CD14-positive monocyte (primary cell): ENCODE results near the gene SLC37A4. TPM values are rescaled to one million over a fixed set of nuclear protein-coding genes. Genes with fewer than 3 reads are reported as not detected.

Source experiments
- DNase-seq, 3 donors: peaks; one replicate each; pipeline ENCODE4 v3.0.0-alpha.2; 2011 to 2022
- H2AFZ ChIP-seq: 2 replicates; pipeline ENCODE4 v1.6.0; 2012; ENCODE audit warnings: mild to moderate bottlenecking, low read depth, low read length, inconsistent platforms; ENCODE audit not compliant: insufficient read depth, poor library complexity, severe bottlenecking
- H3K27ac ChIP-seq, 2 donors: 1 replicate in 1 of 2; 2 replicates in 1 of 2; pipeline ENCODE4 v1.5.1; 2012 to 2013; ENCODE audit warnings: low read length in 2 of 2, control low read depth in 1 of 2, inconsistent platforms in 1 of 2, low read depth in 1 of 2, mild to moderate bottlenecking in 1 of 2
- H3K27me3 ChIP-seq, 2 donors: one replicate each; pipeline versions ENCODE4 v1.6.0 to v1.6.1; 2011 to 2013; ENCODE audit warnings: low read length in 2 of 2; ENCODE audit not compliant: control insufficient read depth in 2 of 2, insufficient read depth in 2 of 2
- H3K36me3 ChIP-seq, 2 donors: replicated peaks in 1 of 2; 1 replicate in 1 of 2; 2 replicates in 1 of 2; pipeline versions ENCODE4 v1.5.1 to v1.6.1; 2012 to 2013; ENCODE audit warnings: low read length in 2 of 2, control low read depth in 1 of 2, inconsistent platforms in 1 of 2, mild to moderate bottlenecking in 1 of 2; ENCODE audit not compliant: insufficient read depth in 2 of 2, control insufficient read depth in 1 of 2
- H3K4me1 ChIP-seq, 2 donors: 1 replicate in 1 of 2; 2 replicates in 1 of 2; pipeline versions ENCODE4 v1.5.1 to v1.6.1; 2012 to 2013; ENCODE audit warnings: low read length in 2 of 2, control low read depth in 1 of 2, inconsistent platforms in 1 of 2, mild to moderate bottlenecking in 1 of 2, moderate library complexity in 1 of 2; ENCODE audit not compliant: insufficient read depth in 2 of 2, control insufficient read depth in 1 of 2
- H3K4me2 ChIP-seq: replicated peaks from 2 replicates; pipeline ENCODE3; 2012; ENCODE audit warnings: low read length, moderate library complexity, mild to moderate bottlenecking; ENCODE audit not compliant: poor library complexity, severe bottlenecking; ENCODE audit errors: extremely low read depth
- H3K4me3 ChIP-seq, 3 experiments: fragments of 200-600 bp in 1 of 3; sonication (generic) in 1 of 3; replicated peaks in 1 of 3; 1 replicate in 2 of 3; 2 replicates in 1 of 3; pipeline ENCODE4 v1.5.1; 2011 to 2013; ENCODE audit warnings: low read length in 3 of 3, mild to moderate bottlenecking in 3 of 3, control low read depth in 2 of 3, low read depth in 2 of 3, inconsistent platforms in 1 of 3, moderate library complexity in 1 of 3
- H3K79me2 ChIP-seq: 2 replicates; pipeline ENCODE4 v1.6.0; 2012; ENCODE audit warnings: mild to moderate bottlenecking, control low read depth, inconsistent platforms, low read length, moderate library complexity; ENCODE audit not compliant: insufficient read depth
- H3K9ac ChIP-seq: 2 replicates; pipeline ENCODE4 v1.6.0; 2017; ENCODE audit warnings: low read length, mild to moderate bottlenecking; ENCODE audit not compliant: insufficient read depth, poor library complexity, severe bottlenecking
- H3K9me3 ChIP-seq, 2 donors: replicated peaks in 1 of 2; 1 replicate in 1 of 2; 2 replicates in 1 of 2; pipeline versions ENCODE4 v1.5.1 to v1.6.1; 2012 to 2013; ENCODE audit warnings: low read length in 2 of 2, control low read depth in 1 of 2; ENCODE audit not compliant: control insufficient read depth in 1 of 2, insufficient read depth in 1 of 2
- H4K20me1 ChIP-seq: 2 replicates; pipeline ENCODE4 v1.6.0; 2012; ENCODE audit warnings: mild to moderate bottlenecking, low read length, control low read depth, moderate library complexity; ENCODE audit not compliant: insufficient read depth
- H3K27ac Mint-ChIP-seq, 7 donors: one replicate each; pipeline ENCODE4 v1.8.0; 2020; ENCODE audit warnings: mild to moderate bottlenecking in 7 of 7, mixed read lengths in 7 of 7, moderate library complexity in 6 of 7, inconsistent platforms in 2 of 7
- H3K27me3 Mint-ChIP-seq, 3 donors: one replicate each; pipeline ENCODE4 v1.8.0; 2021 to 2022; ENCODE audit warnings: low read depth in 3 of 3, mild to moderate bottlenecking in 3 of 3, mixed read lengths in 3 of 3, moderate library complexity in 3 of 3, inconsistent platforms in 1 of 3
- H3K36me3 Mint-ChIP-seq, 2 donors: one replicate each; pipeline ENCODE4 v1.8.0; 2020; ENCODE audit warnings: mixed read lengths in 2 of 2, inconsistent platforms in 1 of 2, mild to moderate bottlenecking in 1 of 2
- H3K4me1 Mint-ChIP-seq: one replicate; pipeline ENCODE4 v1.8.0; 2020; ENCODE audit warnings: mild to moderate bottlenecking, mixed read lengths
- H3K4me3 Mint-ChIP-seq, 2 donors: one replicate each; pipeline ENCODE4 v1.8.0; 2020; ENCODE audit warnings: mild to moderate bottlenecking in 2 of 2, mixed read lengths in 2 of 2, moderate library complexity in 1 of 2
- H3K9me3 Mint-ChIP-seq, 7 donors: one replicate each; pipeline ENCODE4 v1.8.0; 2020 to 2022; ENCODE audit warnings: mixed read lengths in 7 of 7, mild to moderate bottlenecking in 6 of 7, moderate library complexity in 6 of 7, inconsistent platforms in 2 of 7
- CTCF ChIP-seq: fragments of 200-600 bp; IDR thresholded peaks from one replicate; pipeline ENCODE4 v1.8.0; 2022; ENCODE audit warnings: antibody characterized with exemption, mild to moderate bottlenecking
- WGBS: methylation state at CpG from one replicate; pipeline ENCODE4 v1.1.5; 2013; ENCODE audit warnings: missing lambda C conversion rate; ENCODE audit not compliant: insufficient coverage; 5-methylcytosine and 5-hydroxymethylcytosine counted together
- intact Hi-C, 2 donors: fragments of 100-400 bp; cut with micrococcal nuclease; formaldehyde crosslinking; loops; one replicate each; pipeline versions ENCODE4 v1.15.0 to v1.15.1; 2023
- polyA plus RNA-seq, 3 donors: library from polyadenylated mRNA; depleted of rRNA in 1 of 3; unstranded in 2 of 3; stranded (reverse) in 1 of 3; fragments of 300-500 nt in 2 of 3; fragments of >200 nt in 1 of 3; fragmentation: Illumina TruSeq in 2 of 3; gene quantifications; 1 replicate in 2 of 3; 2 replicates in 1 of 3; pipeline ENCODE4 v1.2.3, GENCODE V29; 2012 to 2021

Gene SLC37A4
- polyA plus RNA-seq, 3 donors: 5.9 to 8.0 (median 7.2) TPM

- H3K27me3 Mint-ChIP-seq: no peaks in the 10 kb centered on the region
- no peak for DNase-seq
- H3K9ac ChIP-seq: no peak overlapping the region
- H2AFZ ChIP-seq: no peak overlapping the region
- intact Hi-C loops: no loop called here
- peaks cover 79 to 96% of the 10 kb centered on the region in 2 donors for H3K36me3 Mint-ChIP-seq
- H3K4me1 Mint-ChIP-seq: peaks cover 5% of the 10 kb centered on the region
- H3K27me3 ChIP-seq: no peaks in the 10 kb centered on the region
- H3K4me1 ChIP-seq: no peaks in the 10 kb centered on the region
- H3K9me3 ChIP-seq: no peaks in the 10 kb centered on the region
- peaks cover 5% of the 10 kb centered on the region for H3K79me2 ChIP-seq
- WGBS: 99% methylated on average over 9 of the region's 11 CpGs
- no peak overlapping the region for H3K27ac ChIP-seq
- H3K4me2 ChIP-seq: no peak overlapping the region
- no peak overlapping the region for H3K4me3 ChIP-seq
- H3K4me3 Mint-ChIP-seq: no peak overlapping the region
- H3K27ac Mint-ChIP-seq: no peak overlapping the region
- no peak for TF ChIP-seq CTCF
- H4K20me1 ChIP-seq: peaks cover 9% of the 10 kb centered on the region
- H3K9me3 Mint-ChIP-seq: no peaks in the 10 kb centered on the region
- H3K36me3 ChIP-seq: peaks cover 86% of the 10 kb centered on the region in 2 donors
Observed at GRCh38 chr11:119077839-119078238, 47.2 kb upstream of the SLC37A4 start.

- Mint-ChIP-seq H3K4me3 (peak within 1 kb of the TSS; percentile 94 to 97), H3K4me1 (peaks cover 33% of the 10 kb centered on the region)
- peaks cover 82% of the 10 kb centered on the region for H3K79me2 ChIP-seq
Observed at GRCh38 chr11:119067371-119068222, 36.9 kb upstream of the SLC37A4 start, which contains the start of gene VPS11. TSS of gene VPS11 (plus strand) at chr11:119067818. CDS start at chr11:119067824, 6 bp downstream.

More at GRCh38 chr11:119067371-119068222, 36.9 kb upstream of the SLC37A4 start, which contains the start of gene VPS11:
- Mint-ChIP-seq H3K27ac (peak within 1 kb of the TSS; percentile 97 to 99 (median 98)), H3K27me3 (peaks cover 0 to 3% (median 0%) of the 10 kb centered on the region in 3 donors), H3K9me3 (peaks cover 0 to 3% (median 0%) of the 10 kb centered on the region in 7 donors), H3K36me3 (peaks cover 39% of the 10 kb centered on the region in 2 donors)
- H4K20me1 ChIP-seq: peaks cover 7% of the 10 kb centered on the region
- H3K4me1 ChIP-seq: peaks cover 29 to 37% of the 10 kb centered on the region in 2 donors
- peak within 1 kb of the TSS; percentile 87 for H3K4me2 ChIP-seq
- no peaks in the 10 kb centered on the region for H3K27me3 ChIP-seq
- H3K27ac ChIP-seq: peak within 1 kb of the TSS; percentile 91 to 96
- peak within 1 kb of the TSS; percentile 92 for H3K9ac ChIP-seq
- peak; percentile 95 to 97 (median 96) for DNase-seq
- no peak for TF ChIP-seq CTCF
- WGBS: under 1% methylated on average over 38 of the region's 49 CpGs
- peak within 1 kb of the TSS; percentile 97 for H2AFZ ChIP-seq
- peaks cover 23 to 33% of the 10 kb centered on the region in 2 donors for H3K36me3 ChIP-seq
- intact Hi-C loops: loop anchor here (2.0 to 5.0 kb wide), 3 partner anchors 17 to 50 kb away; partner anchors contain the start of genes DPAGT1 (in 2 of the 2), HMBS (in 1 of the 2), RPS25 (in 1 of the 2) and TRAPPC4 (in 1 of the 2)
- H3K4me3 ChIP-seq: peak within 1 kb of the TSS; percentile 77 to 93 (median 89)
- no peaks in the 10 kb centered on the region for H3K9me3 ChIP-seq
